ENCODE data around the gene RSPO4.

The RSPO4 gene

GRCh38 chr20:967796-968742, 34.0 kb downstream of the RSPO4 start:
- DNase-seq, result no peak

DNA sequence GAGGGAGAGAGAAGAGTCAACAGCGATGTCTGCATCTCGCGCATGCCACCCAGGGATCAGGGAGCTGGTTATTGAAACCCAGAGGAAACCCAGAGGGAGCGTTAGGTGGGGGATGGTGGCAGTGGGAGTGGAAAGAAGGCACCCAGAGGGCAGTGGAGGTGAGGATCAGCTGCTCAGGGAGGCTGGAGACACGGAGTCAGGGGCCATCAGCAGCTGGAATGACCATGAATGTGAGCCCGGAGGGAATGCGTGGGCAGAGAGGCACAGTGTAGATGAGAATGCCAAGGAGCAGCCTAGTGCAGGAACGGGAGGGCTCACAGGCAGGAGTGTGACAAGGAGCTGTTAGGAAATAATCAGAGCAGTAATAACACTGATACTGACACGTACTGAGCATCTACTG, 36.2 kb downstream of the RSPO4 start:
- no peak for DNase-seq

- DNase-seq, result no peak
Observed at GRCh38 chr20:963795-964194, 38.3 kb downstream of the RSPO4 start.

DNA sequence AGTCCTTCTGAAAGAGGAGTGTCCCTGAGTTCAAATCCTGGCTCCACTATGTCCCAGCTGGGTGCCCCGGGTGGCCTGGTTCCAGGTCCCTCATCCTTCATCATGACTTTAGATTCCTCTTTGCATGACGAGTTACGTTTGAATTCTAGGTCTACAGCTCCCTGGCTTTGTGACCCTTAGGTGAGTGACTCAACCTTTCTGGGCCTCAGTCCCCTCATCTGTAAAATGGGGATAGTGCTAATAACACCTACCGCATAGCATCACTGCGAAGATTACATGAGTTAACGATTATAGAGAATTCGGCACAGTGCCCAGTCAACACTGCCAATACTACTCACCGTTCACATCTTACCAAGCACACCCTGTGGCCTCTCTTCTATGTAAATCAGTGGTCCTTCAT, 39.4 kb downstream of the RSPO4 start:
- no peak for DNase-seq

GRCh38 chr20:962223-962622, 39.9 kb downstream of the RSPO4 start:
- DNase-seq, result no peak

DNA sequence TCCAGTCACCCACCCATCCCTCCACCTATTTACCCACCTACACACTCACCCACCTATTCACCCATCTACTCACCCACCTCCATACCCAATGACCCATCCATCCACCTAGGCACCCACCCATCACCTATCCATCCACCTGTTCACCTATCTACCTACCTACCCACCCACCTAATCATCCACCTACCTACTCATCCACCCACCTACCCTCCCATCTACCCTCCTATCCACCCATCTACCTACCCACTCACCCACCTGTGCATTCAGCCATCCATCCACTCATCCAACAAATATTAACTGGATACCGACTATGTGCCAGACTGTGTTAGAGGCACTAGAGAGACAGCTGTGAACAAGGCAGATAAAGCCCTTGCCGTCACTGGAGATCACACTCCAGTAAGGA, 40.3 kb downstream of the RSPO4 start:
- DNase-seq, result no peak

DNA sequence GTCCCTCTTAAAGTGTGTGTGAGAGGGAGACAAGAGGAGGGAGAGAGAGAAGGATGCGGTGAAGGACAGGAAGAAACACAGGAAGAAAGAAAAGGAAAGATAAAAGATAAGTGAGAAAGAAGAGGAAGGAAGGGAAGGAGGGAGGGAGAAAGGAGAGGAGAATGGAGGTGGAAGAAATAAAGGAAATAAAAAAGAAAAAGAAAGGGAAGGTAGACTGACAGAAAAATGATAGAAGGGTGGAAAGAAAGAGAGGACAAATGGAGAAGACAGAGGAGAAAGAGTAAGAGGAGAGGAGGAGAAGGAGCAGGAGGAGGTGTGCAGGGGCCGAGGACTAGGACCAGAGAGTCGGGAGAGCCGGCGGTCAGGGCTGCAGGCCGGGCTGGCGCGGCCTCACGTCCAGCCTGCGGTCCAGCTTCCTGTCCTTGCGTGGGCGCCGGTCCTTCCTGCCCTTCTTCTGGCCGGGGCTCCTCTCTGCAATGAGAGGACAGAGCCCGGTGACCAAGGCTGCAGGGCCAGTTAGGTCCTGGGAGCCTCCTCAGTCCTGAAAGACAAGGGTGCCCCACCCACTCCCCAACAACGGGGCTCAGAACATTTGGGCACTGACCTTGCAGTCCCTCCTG, 42.0 kb downstream of the RSPO4 start:
- DNase-seq, result no peak

DNA sequence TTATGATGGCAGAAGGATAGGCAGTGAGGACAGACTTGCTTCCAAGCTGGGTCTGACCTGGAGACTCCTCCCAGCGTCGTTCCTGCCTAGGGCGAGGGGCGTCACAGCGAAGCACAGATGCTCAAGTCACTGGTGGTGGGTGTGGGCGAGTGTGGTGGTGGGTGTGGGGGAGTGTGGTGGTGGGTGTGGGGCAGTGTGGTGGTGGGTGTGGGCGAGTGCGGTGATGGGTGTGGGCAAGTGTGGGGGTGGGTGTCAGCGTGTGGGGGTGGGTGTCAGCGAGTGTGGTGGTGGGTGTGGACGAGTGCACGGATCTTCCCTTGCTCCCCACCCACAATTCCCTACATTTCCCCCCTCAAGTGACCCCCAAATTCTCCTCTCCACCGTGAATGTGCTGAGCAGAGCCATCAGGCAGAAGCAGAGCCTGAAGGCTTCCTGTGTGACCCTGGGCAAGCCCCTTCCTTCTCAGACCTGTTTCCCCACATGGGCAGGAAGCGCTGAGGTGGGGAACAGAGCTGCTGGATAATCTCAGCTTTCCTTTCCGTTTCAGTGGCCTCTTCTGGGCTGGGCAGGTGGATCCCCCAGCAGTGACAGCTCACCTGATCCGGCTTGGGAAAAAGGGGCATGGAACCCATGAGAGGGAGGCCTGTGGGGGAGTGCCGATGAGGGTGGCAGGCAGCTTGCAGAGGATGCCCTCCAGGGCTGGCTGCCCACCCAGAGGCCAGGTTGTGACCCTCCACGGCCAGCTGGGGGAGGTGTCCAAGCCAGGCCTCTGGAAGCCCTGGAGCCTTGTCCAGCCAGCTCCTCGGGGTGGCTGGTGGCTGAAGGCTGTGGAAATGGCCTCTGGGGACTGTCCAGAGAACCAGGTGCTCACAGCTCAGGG, 42.9 kb downstream of the RSPO4 start:
- no peak for DNase-seq

GRCh38 chr20:957544-957943, 44.6 kb downstream of the RSPO4 start:
- DNase-seq, result no peak

DNA sequence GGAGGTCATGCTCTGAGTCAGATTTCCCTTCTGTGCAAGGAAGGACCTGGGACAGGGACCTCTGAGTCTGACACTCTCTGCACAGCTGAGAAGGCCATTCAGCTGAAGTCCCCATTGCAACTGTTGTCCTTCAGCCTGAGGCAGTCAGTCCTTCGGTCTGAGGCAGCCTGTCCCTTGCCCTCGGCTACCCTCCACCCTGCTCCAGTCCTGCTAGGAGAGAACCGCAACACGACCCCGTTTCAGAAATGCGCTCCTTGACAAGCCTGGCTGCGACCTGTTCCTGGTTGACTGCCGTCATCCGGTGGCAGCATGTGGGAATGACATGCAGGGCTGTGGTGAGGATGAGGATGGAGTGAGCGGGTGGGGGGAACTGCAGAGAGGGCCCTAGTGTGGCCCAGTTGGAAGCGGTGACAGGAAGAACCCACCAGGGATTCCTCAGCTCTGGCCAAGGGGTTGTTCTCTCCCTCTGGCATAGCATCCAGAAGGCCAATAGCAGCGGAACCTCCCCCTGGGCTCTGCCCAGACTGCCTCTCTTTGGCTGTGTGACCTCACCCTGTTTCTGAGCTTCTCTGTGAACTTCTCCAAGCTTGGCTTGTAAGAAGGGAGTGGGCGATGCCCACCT, 45.7 kb downstream of the RSPO4 start:
- DNase-seq, result peak; percentile 45 to 47

GRCh38 chr20:955656-956055, 46.5 kb downstream of the RSPO4 start:
- DNase-seq, result no peak

DNA sequence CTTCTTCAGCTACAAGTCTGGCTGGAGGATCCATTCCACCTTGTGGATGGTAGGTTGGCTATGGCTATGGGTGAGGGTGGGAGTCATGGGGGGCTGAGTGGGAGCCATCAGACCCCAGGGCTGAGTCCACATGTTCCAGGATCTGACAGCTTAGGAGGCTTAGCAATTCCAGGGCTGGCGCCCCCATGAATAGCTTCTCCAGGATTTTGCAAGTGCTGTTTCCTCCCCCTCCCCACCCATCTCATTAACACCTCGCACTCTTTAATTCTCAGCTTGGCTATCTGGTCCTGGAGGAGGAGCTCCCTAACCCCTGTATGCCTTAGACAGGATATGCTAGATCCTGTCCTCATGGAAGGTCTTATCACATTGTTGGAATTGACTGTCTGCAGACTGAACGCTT, 47.0 kb downstream of the RSPO4 start:
- DNase-seq, result no peak

DNA sequence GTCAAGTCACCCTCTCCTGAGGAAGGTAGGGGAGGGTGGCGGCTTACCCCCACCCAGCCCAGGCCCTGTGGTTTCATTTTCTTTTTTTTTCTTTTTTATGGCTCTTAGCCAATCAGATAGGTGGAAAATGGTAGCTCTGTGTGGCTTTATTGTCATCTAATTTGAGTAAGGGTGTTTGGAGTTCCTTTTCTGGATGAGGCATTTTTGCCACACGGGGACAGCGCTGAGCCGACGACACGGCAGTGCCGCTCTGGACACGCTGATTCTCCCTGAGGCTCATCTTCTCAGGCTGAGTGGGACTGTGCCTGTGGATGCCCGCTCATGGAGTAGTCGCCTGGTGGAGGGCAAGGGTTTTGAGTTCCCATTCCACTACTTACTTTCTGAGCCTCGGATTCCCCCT, 48.4 kb downstream of the RSPO4 start:
- no peak for DNase-seq

DNA sequence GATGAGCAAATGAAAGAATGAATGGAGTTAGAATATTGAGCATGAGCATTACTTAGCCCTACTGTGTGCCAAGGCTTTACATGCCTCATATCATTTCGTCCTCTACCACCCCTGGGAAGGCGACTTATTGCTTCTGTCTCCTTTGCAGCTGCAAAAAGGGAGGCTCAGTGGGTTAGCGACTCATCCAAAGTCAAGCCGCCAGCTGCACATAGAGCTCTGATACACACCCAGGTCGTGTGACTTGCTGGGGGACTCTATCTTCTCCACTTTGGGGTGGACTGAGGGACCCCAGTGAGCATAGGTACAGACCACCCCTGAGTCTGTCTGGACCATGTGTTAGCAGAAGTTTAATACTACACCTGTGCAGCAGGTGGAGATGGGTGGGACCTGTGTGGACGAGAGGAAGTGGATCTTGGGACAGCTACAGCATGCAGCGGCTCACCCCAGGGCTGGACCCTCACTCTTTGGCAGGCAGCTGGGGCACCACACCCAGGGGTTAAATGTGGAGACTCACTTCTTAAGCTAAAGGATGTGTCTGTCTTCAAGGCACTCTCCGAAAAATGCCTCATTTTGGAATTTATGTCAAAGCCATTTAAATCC, 49.8 kb downstream of the RSPO4 start:
- no peak for DNase-seq

DNA sequence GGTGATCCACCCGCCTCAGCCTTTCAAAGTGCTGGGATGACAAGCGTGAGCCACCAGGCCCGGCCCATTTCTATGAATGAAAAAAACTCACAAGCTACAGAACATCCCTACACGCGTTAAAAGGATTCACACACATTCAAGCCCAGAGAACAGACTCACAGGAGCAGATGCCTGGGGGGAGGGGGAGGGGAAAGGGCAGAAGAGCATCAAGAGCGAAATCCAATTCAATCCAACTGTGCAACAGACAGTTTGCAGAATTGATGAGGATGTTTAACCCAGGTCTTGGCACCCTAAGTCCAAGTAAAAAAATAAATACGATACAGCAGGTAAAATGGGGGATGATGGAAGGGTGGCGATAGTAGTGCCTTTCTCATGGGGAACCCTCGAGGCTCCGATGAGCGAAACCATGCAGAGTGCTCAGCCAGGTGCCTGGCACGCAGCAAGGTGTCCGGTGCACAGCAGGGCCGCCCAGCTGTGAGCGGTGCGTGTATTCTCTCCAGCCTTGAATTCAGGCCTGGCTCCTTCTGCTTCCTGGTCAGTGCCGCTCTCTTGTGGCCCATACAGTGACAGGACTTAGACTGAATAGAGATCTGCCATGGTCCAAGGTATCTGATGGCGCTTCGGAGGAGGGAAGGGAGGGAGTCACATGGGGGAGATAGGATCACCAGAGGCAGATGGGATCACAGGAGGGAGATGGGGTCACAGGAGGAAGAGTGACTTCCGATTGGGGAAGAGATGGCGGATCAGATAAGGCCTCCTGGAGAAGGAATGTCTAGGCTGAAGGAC, 50.5 kb downstream of the RSPO4 start:
- DNase-seq, result no peak

DNA sequence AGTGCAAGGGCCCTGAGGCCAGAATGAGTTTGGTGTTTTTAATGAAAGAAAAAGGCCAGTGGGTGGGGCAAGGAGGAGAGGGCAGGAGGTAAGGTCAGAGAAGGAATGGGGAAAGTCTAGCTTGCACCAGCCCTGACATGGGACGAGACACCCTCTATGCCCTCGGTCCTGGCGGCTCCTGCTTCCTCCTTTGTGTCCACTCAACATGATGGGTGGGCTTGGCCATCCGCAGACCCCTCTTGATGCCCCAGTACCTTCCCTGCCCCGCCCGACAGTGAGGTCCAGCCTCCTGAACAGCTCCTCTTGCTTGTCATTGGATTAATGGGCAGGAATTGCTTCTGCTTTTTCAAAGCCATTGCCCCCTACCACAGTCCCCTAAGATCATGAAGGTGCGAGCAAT, 52.4 kb downstream of the RSPO4 start:
- no peak for DNase-seq

DNA sequence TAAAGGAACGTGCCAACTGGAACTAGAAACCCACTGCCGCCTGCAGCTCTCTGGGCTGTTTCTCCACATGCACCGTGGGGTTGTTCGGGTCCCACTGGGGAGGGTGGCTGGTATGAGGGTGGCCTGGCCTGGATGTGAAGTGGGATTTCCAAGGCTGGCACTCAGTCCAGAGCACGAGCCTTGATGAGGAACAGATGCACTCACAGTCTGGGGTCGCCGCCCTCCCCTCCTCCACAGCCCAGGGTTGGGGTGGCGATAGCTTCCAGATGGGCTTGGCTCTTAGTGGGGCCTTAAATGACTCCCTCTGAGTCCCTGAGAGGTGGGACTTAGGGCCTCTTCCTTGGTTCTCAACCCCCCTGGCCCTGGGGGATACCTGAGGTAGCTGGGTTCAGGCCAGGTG, 55.3 kb downstream of the RSPO4 start:
- DNase-seq, result no peak

DNA sequence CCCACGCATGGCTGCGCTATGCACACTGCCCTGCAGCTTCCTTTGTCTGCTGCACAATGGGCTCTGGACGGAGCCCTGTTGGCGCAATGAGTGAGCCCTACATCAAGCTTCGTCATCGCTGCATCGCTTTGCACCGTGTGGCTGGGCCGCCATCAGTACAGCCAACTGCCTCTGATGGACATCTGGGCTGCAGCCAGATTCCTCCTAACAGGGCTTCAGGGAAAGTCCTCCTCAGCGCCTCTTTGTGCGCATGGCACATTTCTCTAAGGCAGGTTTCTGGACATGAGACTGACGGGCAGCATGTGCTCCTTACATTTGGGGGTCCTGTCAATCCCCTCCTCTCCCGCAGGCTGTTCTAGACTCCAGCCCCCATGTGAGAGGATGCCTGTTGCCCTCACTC, 56.3 kb downstream of the RSPO4 start:
- DNase-seq, result no peak

- no peak for DNase-seq
Observed at GRCh38 chr20:944774-945410, 57.2 kb downstream of the RSPO4 start.

DNA sequence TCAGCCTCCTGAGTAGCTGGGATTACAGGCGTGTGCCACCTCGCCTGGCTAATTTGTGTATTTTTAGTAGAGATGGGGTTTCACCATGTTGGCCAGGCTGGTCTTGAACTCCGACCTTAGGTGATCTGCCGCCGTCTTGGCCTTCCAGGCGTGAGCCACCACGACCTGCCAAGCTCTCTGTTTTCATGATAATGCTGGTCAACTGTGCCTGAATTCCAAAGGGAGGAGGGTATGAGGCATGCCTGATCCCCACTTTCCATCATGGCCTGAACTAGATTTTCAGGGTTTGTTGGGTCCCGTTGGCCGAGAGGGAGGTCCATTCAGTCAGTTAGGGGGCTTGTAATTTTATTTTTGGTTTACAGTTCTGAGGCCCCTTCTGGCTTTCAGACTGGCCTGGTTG, 58.0 kb downstream of the RSPO4 start:
- DNase-seq, result no peak

- no peak for DNase-seq
Observed at GRCh38 chr20:942611-943010, 59.5 kb downstream of the RSPO4 start.

Measured in NCI-H2081 (cell line).